OCI-LY7 (cell line): Measurements from ENCODE around the gene DENND1A. TPM values are rescaled to one million over a fixed set of nuclear protein-coding genes. Genes with fewer than 3 reads are reported as not detected.

Experiments
- BruUV-seq: library from RNA; stranded (reverse); fragments of 400-500 nt; replicated peaks from 2 replicates; lab custom pipeline; 2021; lab: Mats Ljungman, UMichigan
- CTCF ChIA-PET: fragments of 300-600 bp; sonication (Branson Sonifier 250); formaldehyde crosslinking; loops from one replicate; lab custom pipeline; 2022; ENCODE audit warnings: antibody characterized with exemption; ENCODE audit not compliant: unreplicated experiment; lab: Charles Lee
- POLR2A ChIA-PET: fragments of 300-600 bp; sonication (Branson Sonifier 250); formaldehyde crosslinking; loops from one replicate; lab custom pipeline; 2022; ENCODE audit warnings: antibody characterized with exemption; lab: Charles Lee
- DNase-seq: peaks from one replicate; pipeline ENCODE4 v3.0.0-alpha.2; 2015; ENCODE audit warnings: low spot score
- H2AFZ ChIP-seq: fragments of 200-600 bp; sonication (generic), shearing (Covaris generic); 2 replicates; pipeline ENCODE4 v1.6.1; 2014; ENCODE audit warnings: mild to moderate bottlenecking, antibody characterized with exemption, low read length, moderate library complexity
- H3K27ac ChIP-seq: fragments of 200-600 bp; sonication (generic); 2 replicates; pipeline ENCODE4 v1.5.1; 2014; ENCODE audit warnings: mixed run types, low read depth, mild to moderate bottlenecking, moderate library complexity, low read length, inconsistent platforms; ENCODE audit not compliant: poor library complexity, severe bottlenecking
- H3K36me3 ChIP-seq: fragments of 200-600 bp; sonication (generic); 2 replicates; pipeline ENCODE4 v1.6.1; 2014; ENCODE audit warnings: mild to moderate bottlenecking, antibody characterized with exemption, low read length, moderate library complexity, mixed read lengths; ENCODE audit not compliant: insufficient read depth
- H3K4me1 ChIP-seq: fragments of 200-600 bp; sonication (generic); 2 replicates; pipeline ENCODE4 v1.5.1; 2014; ENCODE audit warnings: mild to moderate bottlenecking, low read length; ENCODE audit not compliant: insufficient read depth, poor library complexity, severe bottlenecking
- H3K4me2 ChIP-seq: fragments of 200-600 bp; sonication (generic); 2 replicates; pipeline ENCODE4 v1.6.1; 2014; ENCODE audit warnings: mild to moderate bottlenecking, low read length
- H3K4me3 ChIP-seq: fragments of 200-600 bp; sonication (generic); 2 replicates; pipeline ENCODE4 v1.5.1; 2014; ENCODE audit warnings: mild to moderate bottlenecking, low read depth, low read length; ENCODE audit not compliant: poor library complexity, severe bottlenecking
- H3K79me2 ChIP-seq: fragments of 200-600 bp; sonication (generic); 2 replicates; pipeline ENCODE4 v1.6.1; 2016; ENCODE audit warnings: low read depth, mild to moderate bottlenecking, low read length, moderate library complexity, mixed read lengths; ENCODE audit not compliant: insufficient read depth
- H3K9me2 ChIP-seq: fragments of 200-600 bp; sonication (generic); 2 replicates; pipeline ENCODE4 v1.6.1; 2016; ENCODE audit warnings: mild to moderate bottlenecking, low read length, mixed read lengths; ENCODE audit not compliant: insufficient read depth
- H3K9me3 ChIP-seq: fragments of 200-600 bp; sonication (generic); 2 replicates; pipeline ENCODE4 v1.6.1; 2014; ENCODE audit warnings: mild to moderate bottlenecking, mixed run types, low read length, mixed read lengths
- H4K20me1 ChIP-seq: fragments of 200-600 bp; sonication (generic); 2 replicates; pipeline ENCODE4 v1.6.1; 2014; ENCODE audit warnings: mild to moderate bottlenecking, antibody characterized with exemption, low read length, moderate library complexity, mixed read lengths; ENCODE audit not compliant: insufficient read depth
- EZH2phosphoT487 ChIP-seq: fragments of 200-600 bp; sonication (generic); IDR thresholded peaks from 2 replicates; pipeline ENCODE4 v1.6.1; 2018; ENCODE audit warnings: low read depth, borderline replicate concordance, mild to moderate bottlenecking, mixed run types, antibody characterized with exemption, low read length, moderate library complexity, mixed read lengths
- intact Hi-C: fragments of 100-400 bp; cut with micrococcal nuclease; formaldehyde crosslinking; loops from one replicate; pipeline ENCODE4 v1.10.0; 2022; ENCODE audit not compliant: unreplicated experiment
- total RNA-seq, 2 experiments: library from RNA; depleted of rRNA in 1 of 2; stranded (reverse); fragments of >200 nt in 1 of 2; shearing (Covaris generic) in 1 of 2; gene quantifications; 2 replicates each; pipeline ENCODE4 v1.2.3, GENCODE V29; 2014 to 2022
- TF ChIP-seq, protein P1 (sequence below): fragments of 200-600 bp; sonication (generic); conservative IDR thresholded peaks from 2 replicates; pipeline ENCODE4 v1.5.1; 2014; ENCODE audit warnings: mild to moderate bottlenecking, antibody characterized with exemption, low read length, moderate library complexity, mixed read lengths

DENND1A gene
- total RNA-seq, 2 experiments from 2014 or later = 17.9 to 36.3 TPM

DNA sequence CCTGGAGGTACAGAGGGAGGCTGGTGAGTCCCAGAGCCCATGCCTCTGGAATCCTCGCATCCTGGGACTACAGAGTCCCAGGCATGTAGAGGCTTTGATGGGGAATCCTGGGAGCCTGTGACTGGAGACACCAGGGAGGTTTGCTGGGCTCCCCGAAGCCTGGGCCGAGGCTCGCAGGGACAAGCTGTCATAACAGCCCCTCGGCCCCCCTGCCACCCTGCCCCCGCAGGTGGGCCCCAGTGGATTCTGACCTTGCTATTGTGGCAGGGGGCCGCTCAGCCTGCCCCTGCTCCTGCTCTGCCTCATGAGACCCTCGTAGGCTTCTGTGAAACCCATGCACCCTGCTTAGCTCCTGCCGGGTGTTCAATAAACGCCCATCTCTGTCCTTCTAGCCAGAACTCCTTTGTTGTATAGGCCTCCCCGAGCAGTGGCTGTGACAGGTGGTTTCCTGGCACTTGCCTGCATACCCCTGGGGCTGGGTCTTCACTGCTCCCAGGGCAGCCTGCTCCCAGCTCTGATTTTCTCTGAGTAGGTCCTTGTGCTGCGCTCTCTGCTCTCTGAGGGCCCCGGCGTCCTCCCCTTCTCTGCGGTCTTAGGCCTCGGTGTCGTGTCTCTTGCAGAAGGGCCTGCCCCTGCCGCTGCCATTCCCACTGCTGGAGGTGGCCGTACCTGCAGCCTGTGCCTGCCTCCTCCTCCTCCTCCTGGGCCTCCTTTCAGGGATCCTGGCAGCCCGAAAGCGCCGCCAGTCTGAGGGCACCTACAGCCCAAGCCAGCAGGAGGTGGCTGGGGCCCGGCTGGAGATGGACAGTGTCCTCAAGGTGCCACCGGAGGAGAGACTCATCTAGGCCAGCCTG lies 553.5 kb downstream of the DENND1A start:
- no peak for DNase-seq
- H3K9me3 ChIP-seq = no peaks in the 10 kb centered on the region
- H3K4me1 ChIP-seq = no peaks in the 10 kb centered on the region
- H3K27ac ChIP-seq = no peak overlapping the region
- no peaks in the 10 kb centered on the region for H3K36me3 ChIP-seq
- TF ChIP-seq, protein P1, sequence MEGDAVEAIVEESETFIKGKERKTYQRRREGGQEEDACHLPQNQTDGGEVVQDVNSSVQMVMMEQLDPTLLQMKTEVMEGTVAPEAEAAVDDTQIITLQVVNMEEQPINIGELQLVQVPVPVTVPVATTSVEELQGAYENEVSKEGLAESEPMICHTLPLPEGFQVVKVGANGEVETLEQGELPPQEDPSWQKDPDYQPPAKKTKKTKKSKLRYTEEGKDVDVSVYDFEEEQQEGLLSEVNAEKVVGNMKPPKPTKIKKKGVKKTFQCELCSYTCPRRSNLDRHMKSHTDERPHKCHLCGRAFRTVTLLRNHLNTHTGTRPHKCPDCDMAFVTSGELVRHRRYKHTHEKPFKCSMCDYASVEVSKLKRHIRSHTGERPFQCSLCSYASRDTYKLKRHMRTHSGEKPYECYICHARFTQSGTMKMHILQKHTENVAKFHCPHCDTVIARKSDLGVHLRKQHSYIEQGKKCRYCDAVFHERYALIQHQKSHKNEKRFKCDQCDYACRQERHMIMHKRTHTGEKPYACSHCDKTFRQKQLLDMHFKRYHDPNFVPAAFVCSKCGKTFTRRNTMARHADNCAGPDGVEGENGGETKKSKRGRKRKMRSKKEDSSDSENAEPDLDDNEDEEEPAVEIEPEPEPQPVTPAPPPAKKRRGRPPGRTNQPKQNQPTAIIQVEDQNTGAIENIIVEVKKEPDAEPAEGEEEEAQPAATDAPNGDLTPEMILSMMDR = no peak
- TF ChIP-seq EZH2phosphoT487 = no peak
- no peak overlapping the region for H2AFZ ChIP-seq
- H3K4me2 ChIP-seq = no peak overlapping the region
- BruUV-seq = no TSS peak
- no peaks in the 10 kb centered on the region for H3K9me2 ChIP-seq
- no peaks in the 10 kb centered on the region for H3K79me2 ChIP-seq
- CTCF ChIA-PET = no interaction called here
- H3K4me3 ChIP-seq = no peak overlapping the region
- POLR2A ChIA-PET = no interaction called here
- intact Hi-C loops = no loop called here
- H4K20me1 ChIP-seq = no peaks in the 10 kb centered on the region

DNA sequence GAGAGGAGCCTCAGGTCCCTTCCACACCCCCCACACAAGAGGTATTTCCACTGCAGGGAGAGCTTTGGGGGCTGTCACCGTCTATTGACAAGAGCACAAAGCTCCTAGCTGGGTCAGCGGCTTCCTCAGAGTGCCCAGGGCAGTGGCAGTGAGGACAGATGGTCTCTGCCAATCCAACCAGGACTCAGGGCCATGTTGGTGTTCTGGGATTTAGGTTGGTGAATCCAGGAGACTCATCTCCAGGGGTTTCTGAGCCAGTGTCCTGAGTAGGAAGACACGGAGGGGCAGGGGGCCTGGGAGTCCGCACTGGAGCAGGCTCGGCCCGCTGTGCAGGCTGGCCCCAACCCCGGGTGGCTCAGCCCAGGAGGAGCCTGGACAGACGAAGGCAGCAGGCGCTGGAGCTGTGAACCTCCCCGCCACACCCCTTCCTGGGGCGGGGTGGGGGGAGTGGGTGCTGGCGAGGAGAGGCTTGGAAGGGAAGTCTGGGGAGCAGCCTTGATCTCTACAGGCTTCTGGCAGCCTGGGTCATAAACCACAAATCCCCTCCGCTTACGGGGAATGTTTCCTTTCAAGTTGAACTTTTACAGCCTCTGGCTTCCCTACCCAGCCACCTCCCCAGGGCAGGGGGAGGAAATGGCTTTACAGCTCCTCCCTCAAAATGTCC lies 554.3 kb downstream of the DENND1A start:
- DNase-seq = no peak
- BruUV-seq = no TSS peak
- H4K20me1 ChIP-seq = no peaks in the 10 kb centered on the region
- no peak overlapping the region for H3K4me3 ChIP-seq
- H3K36me3 ChIP-seq = no peaks in the 10 kb centered on the region
- H3K4me1 ChIP-seq = no peaks in the 10 kb centered on the region
- H3K9me2 ChIP-seq = no peaks in the 10 kb centered on the region
- POLR2A ChIA-PET = no interaction called here
- no peaks in the 10 kb centered on the region for H3K79me2 ChIP-seq
- CTCF ChIA-PET = no interaction called here
- TF ChIP-seq, protein P1 = no peak
- TF ChIP-seq EZH2phosphoT487 = no peak
- H3K4me2 ChIP-seq = no peak overlapping the region
- intact Hi-C loops = no loop called here
- no peak overlapping the region for H2AFZ ChIP-seq
- no peaks in the 10 kb centered on the region for H3K9me3 ChIP-seq
- H3K27ac ChIP-seq = no peak overlapping the region

- TF ChIP-seq, protein P1 = no peak
- no peak for TF ChIP-seq EZH2phosphoT487
- Histone ChIP-seq H3K27ac (no peak overlapping the region), H3K4me1 (no peaks in the 10 kb centered on the region), H3K9me3 (no peaks in the 10 kb centered on the region), H3K4me3 (no peak overlapping the region), H2AFZ (no peak overlapping the region), H4K20me1 (no peaks in the 10 kb centered on the region), H3K9me2 (no peaks in the 10 kb centered on the region), H3K4me2 (no peak overlapping the region), H3K36me3 (no peaks in the 10 kb centered on the region), H3K79me2 (no peaks in the 10 kb centered on the region)
- ChIA-PET POLR2A (no interaction called here), CTCF (no interaction called here)
- no peak for DNase-seq
- intact Hi-C loops = no loop called here
- no TSS peak for BruUV-seq
Measured at GRCh38 chr9:123373946-123374345, 556.0 kb downstream of the DENND1A start.
